Mesendoderm (in vitro differentiated cells): ENCODE results near the gene RAPGEF2.

Source experiments
- DNase-seq: peaks from one replicate; pipeline ENCODE4 v3.0.0; 2013
- H2AK5ac ChIP-seq: 2 replicates; pipeline ENCODE4 v1.6.1; 2013; ENCODE audit warnings: low read length, inconsistent platforms
- H2BK120ac ChIP-seq: 2 replicates; pipeline ENCODE4 v1.6.1; 2013; ENCODE audit warnings: low read depth, mild to moderate bottlenecking, low read length, moderate library complexity, mixed read lengths
- H2BK15ac ChIP-seq: replicated peaks from 2 replicates; pipeline ENCODE4 v1.6.1; 2013; ENCODE audit warnings: low read depth, mild to moderate bottlenecking, moderate library complexity
- H2BK5ac ChIP-seq: 2 replicates; pipeline ENCODE4 v1.6.1; 2013; ENCODE audit warnings: low read length, inconsistent platforms
- H3K18ac ChIP-seq: 2 replicates; pipeline ENCODE4 v1.6.1; 2013; ENCODE audit warnings: mild to moderate bottlenecking, low read length, mixed read lengths
- H3K23ac ChIP-seq: one replicate; pipeline ENCODE4 v1.6.1; 2013; ENCODE audit warnings: low read length
- H3K27ac ChIP-seq: 2 replicates; pipeline ENCODE4 v1.5.1; 2013; ENCODE audit warnings: low read depth, mild to moderate bottlenecking, inconsistent platforms, low read length, moderate library complexity
- H3K27me3 ChIP-seq: 2 replicates; pipeline ENCODE4 v1.6.1; 2013; ENCODE audit warnings: low read length, control low read depth, mild to moderate bottlenecking, inconsistent platforms; ENCODE audit not compliant: insufficient read depth, poor library complexity
- H3K36me3 ChIP-seq: 2 replicates; pipeline ENCODE4 v1.6.1; 2013; ENCODE audit warnings: low read length, inconsistent platforms; ENCODE audit not compliant: control insufficient read depth, insufficient read depth
- H3K4ac ChIP-seq: one replicate; pipeline ENCODE4 v1.6.1; 2013; ENCODE audit warnings: low read depth, mild to moderate bottlenecking, low read length, moderate library complexity
- H3K4me1 ChIP-seq: 2 replicates; pipeline ENCODE4 v1.6.1; 2013; ENCODE audit warnings: low read depth, low read length, inconsistent platforms; ENCODE audit not compliant: control insufficient read depth
- H3K4me2 ChIP-seq: 2 replicates; pipeline ENCODE4 v1.6.1; 2013; ENCODE audit warnings: low read length
- H3K4me3 ChIP-seq: 2 replicates; pipeline ENCODE4 v1.5.1; 2013; ENCODE audit warnings: mild to moderate bottlenecking, low read length
- H3K56ac ChIP-seq: one replicate; pipeline ENCODE4 v1.6.1; 2013; ENCODE audit warnings: low read length
- H3K79me1 ChIP-seq: 2 replicates; pipeline ENCODE4 v1.6.1; 2013; ENCODE audit warnings: low read length, inconsistent platforms
- H3K79me2 ChIP-seq: 2 replicates; pipeline ENCODE4 v1.6.1; 2013; ENCODE audit warnings: mild to moderate bottlenecking, low read length; ENCODE audit not compliant: control insufficient read depth, insufficient read depth
- H3K9ac ChIP-seq: 2 replicates; pipeline ENCODE4 v1.6.1; 2013; ENCODE audit warnings: low read length, inconsistent platforms
- H4K5ac ChIP-seq: one replicate; pipeline ENCODE4 v1.6.1; 2013; ENCODE audit warnings: low read length
- H4K8ac ChIP-seq: one replicate; pipeline ENCODE4 v1.6.1; 2013; ENCODE audit warnings: low read depth, mild to moderate bottlenecking, control low read depth, low read length, moderate library complexity
- WGBS: extraction: QIAGEN DNeasy Blood & Tissue Kit; methylation state at CpG from one replicate; pipeline ENCODE4 v1.1.7; 2013; ENCODE audit warnings: low lambda C conversion rate, missing lambda C conversion rate; ENCODE audit not compliant: insufficient coverage; ENCODE audit errors: extremely low coverage; 5-methylcytosine and 5-hydroxymethylcytosine counted together

Gene RAPGEF2

DNA sequence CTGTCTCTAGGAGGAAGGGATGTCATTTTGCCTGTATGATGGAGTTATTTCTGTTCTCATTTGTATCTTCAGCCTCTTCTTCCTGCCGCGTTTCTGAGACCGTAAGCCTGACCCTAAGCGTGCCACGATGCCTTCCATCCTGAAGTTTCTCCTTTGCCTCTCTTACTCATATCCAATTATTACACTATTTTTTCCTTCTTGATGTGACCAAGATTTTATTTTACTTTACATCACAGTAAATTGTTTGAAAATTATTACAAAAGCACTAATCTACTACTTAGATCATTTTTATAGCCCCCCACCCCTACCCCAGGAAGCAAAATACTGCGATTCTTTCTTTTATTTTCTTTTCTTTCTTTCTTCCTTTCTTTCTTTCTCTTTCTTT, 95.0 kb downstream of the RAPGEF2 start:
- DNase-seq, result no peak
- H3K4me1 ChIP-seq, result no peaks in the 10 kb centered on the region
- H3K18ac ChIP-seq, result no peak overlapping the region
- no peak overlapping the region for H3K27ac ChIP-seq
- H3K23ac ChIP-seq, result no peak overlapping the region
- H2BK5ac ChIP-seq, result no peak overlapping the region
- no peak overlapping the region for H3K4ac ChIP-seq
- H3K4me3 ChIP-seq, result no peak overlapping the region
- H4K5ac ChIP-seq, result no peak overlapping the region
- H3K56ac ChIP-seq, result no peak overlapping the region
- H3K4me2 ChIP-seq, result no peak overlapping the region
- no peak overlapping the region for H4K8ac ChIP-seq
- no peak overlapping the region for H3K9ac ChIP-seq
- H3K79me2 ChIP-seq, result no peaks in the 10 kb centered on the region
- no CpG with 5 or more reads among the region's 6 CpGs for WGBS
- H3K79me1 ChIP-seq, result peaks cover 6% of the 10 kb centered on the region
- no peaks in the 10 kb centered on the region for H3K36me3 ChIP-seq
- H2AK5ac ChIP-seq, result no peak overlapping the region
- H2BK15ac ChIP-seq, result no peak overlapping the region
- H2BK120ac ChIP-seq, result no peak overlapping the region
- no peaks in the 10 kb centered on the region for H3K27me3 ChIP-seq

DNA sequence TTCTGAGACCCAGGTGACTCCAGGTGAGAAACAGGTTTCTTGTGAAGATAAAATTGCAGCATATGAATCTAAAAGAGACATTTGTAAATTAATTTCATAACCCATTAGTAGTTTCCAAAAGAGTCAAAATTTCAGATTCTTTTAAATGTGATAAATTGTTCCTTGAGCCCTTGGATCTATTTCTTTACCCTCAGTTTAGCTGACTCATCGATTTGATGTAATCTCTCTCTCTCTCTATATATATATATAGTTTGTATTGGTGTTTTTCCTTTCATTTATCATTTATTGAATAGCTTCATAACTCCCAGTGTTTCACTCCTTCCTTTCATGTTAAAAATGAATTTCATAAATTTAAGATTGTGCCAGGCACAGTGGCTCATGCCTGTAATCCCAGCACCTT, 96.9 kb downstream of the RAPGEF2 start:
- Histone ChIP-seq H3K27me3 (no peaks in the 10 kb centered on the region), H3K9ac (no peak overlapping the region), H3K23ac (no peak overlapping the region), H2BK15ac (no peak overlapping the region), H3K27ac (no peak overlapping the region), H3K4me3 (no peak overlapping the region), H4K8ac (no peak overlapping the region), H2BK120ac (no peak overlapping the region), H3K4me1 (no peaks in the 10 kb centered on the region), H3K79me2 (peaks cover 1% of the 10 kb centered on the region), H3K4ac (no peak overlapping the region), H3K18ac (no peak overlapping the region), H3K4me2 (no peak overlapping the region), H2BK5ac (no peak overlapping the region), H3K56ac (no peak overlapping the region), H2AK5ac (no peak overlapping the region), H4K5ac (no peak overlapping the region), H3K36me3 (no peaks in the 10 kb centered on the region), H3K79me1 (peaks cover 12% of the 10 kb centered on the region)
- no CpG with 5 or more reads among the region's 1 CpG for WGBS
- DNase-seq, result no peak

DNA sequence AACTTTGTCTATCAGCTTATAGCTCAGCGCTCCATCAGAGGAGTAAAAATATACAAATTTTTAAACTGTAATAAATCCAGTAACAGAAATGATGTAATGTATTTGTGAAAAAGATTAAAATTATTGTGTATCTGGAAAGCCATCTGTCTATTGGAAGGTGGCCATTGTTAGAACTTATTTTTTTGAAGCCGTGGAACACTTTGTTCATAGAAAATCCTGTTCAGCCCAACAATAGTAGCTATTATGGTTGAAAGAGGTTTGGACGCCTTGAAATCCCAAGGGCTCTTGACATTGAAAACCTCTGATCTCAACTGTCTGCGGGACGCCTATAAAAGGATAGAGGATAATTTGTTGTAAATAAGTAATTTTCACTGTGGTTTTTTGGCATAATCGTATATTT, 98.3 kb downstream of the RAPGEF2 start:
- H4K5ac ChIP-seq, result no peak overlapping the region
- no peak overlapping the region for H3K4me2 ChIP-seq
- no peak overlapping the region for H2BK5ac ChIP-seq
- H3K9ac ChIP-seq, result no peak overlapping the region
- no peaks in the 10 kb centered on the region for H3K27me3 ChIP-seq
- DNase-seq, result no peak
- WGBS, result no CpG with 5 or more reads among the region's 6 CpGs
- H3K4ac ChIP-seq, result no peak overlapping the region
- H2AK5ac ChIP-seq, result no peak overlapping the region
- H3K79me2 ChIP-seq, result peaks cover 1% of the 10 kb centered on the region
- H3K4me3 ChIP-seq, result no peak overlapping the region
- no peak overlapping the region for H2BK120ac ChIP-seq
- no peaks in the 10 kb centered on the region for H3K36me3 ChIP-seq
- H3K4me1 ChIP-seq, result no peaks in the 10 kb centered on the region
- no peak overlapping the region for H2BK15ac ChIP-seq
- no peak overlapping the region for H3K23ac ChIP-seq
- H3K79me1 ChIP-seq, result peaks cover 10% of the 10 kb centered on the region
- H3K27ac ChIP-seq, result no peak overlapping the region
- no peak overlapping the region for H3K56ac ChIP-seq
- no peak overlapping the region for H3K18ac ChIP-seq
- no peak overlapping the region for H4K8ac ChIP-seq

DNA sequence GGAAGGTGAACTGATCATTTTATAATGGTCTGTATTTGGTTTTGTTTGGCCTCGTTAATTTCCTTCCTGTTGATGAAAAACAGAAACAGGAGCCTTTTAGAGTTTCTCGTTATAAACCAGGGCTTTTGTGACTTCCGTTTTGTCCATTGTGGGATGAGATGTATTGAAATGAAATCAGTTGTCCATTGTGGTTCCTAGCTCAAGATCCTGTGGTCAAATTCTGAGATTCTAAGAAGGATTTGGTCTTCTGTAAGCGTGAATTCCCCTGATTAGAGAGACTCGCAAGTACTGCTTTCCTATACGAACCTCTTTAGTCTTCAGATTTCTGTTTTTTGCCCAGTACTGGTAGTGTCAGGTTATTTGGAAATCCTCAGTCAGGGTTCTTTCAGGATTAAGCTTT, 101.7 kb downstream of the RAPGEF2 start:
- Histone ChIP-seq H3K4ac (no peak overlapping the region), H3K79me1 (peaks cover 14% of the 10 kb centered on the region), H3K9ac (no peak overlapping the region), H2BK120ac (no peak overlapping the region), H2BK15ac (no peak overlapping the region), H3K79me2 (peaks cover 1% of the 10 kb centered on the region), H3K36me3 (no peaks in the 10 kb centered on the region), H3K23ac (no peak overlapping the region), H3K4me3 (no peak overlapping the region), H2BK5ac (no peak overlapping the region), H2AK5ac (no peak overlapping the region), H3K18ac (no peak overlapping the region), H4K5ac (no peak overlapping the region), H3K56ac (no peak overlapping the region), H3K27ac (no peak overlapping the region), H4K8ac (no peak overlapping the region), H3K27me3 (no peaks in the 10 kb centered on the region), H3K4me1 (no peaks in the 10 kb centered on the region), H3K4me2 (no peak overlapping the region)
- DNase-seq, result no peak
- no CpG with 5 or more reads among the region's 6 CpGs for WGBS

DNA sequence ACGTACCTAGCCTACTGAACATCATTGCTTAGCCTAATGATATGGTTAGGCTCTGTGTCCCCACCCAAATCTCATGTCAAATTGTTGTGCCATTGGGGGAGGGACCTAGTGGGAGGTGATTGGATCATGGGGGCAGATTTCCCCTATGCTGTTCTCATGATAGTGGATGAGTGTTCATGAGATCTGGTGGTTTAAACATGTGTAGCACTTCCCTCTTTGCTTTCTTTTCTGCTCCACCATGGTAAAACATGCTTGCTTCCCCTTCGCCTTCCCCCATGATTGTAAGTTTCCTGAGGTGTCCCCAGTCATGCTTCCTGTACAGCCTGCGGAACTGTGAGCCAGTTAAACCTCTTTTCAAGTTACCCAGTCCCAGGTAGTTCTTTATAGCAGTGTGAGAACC, 102.6 kb downstream of the RAPGEF2 start:
- WGBS, result no CpG with 5 or more reads among the region's 3 CpGs
- H3K27ac ChIP-seq, result no peak overlapping the region
- no peaks in the 10 kb centered on the region for H3K4me1 ChIP-seq
- peaks cover 14% of the 10 kb centered on the region for H3K79me1 ChIP-seq
- H3K4me3 ChIP-seq, result no peak overlapping the region
- H3K56ac ChIP-seq, result no peak overlapping the region
- H3K36me3 ChIP-seq, result no peaks in the 10 kb centered on the region
- no peak overlapping the region for H3K9ac ChIP-seq
- H4K8ac ChIP-seq, result no peak overlapping the region
- H3K18ac ChIP-seq, result no peak overlapping the region
- DNase-seq, result no peak
- no peak overlapping the region for H2BK5ac ChIP-seq
- H2BK15ac ChIP-seq, result no peak overlapping the region
- peaks cover 1% of the 10 kb centered on the region for H3K79me2 ChIP-seq
- no peak overlapping the region for H3K23ac ChIP-seq
- H3K4ac ChIP-seq, result no peak overlapping the region
- H3K27me3 ChIP-seq, result no peaks in the 10 kb centered on the region
- H2BK120ac ChIP-seq, result no peak overlapping the region
- no peak overlapping the region for H3K4me2 ChIP-seq
- no peak overlapping the region for H4K5ac ChIP-seq
- no peak overlapping the region for H2AK5ac ChIP-seq

DNA sequence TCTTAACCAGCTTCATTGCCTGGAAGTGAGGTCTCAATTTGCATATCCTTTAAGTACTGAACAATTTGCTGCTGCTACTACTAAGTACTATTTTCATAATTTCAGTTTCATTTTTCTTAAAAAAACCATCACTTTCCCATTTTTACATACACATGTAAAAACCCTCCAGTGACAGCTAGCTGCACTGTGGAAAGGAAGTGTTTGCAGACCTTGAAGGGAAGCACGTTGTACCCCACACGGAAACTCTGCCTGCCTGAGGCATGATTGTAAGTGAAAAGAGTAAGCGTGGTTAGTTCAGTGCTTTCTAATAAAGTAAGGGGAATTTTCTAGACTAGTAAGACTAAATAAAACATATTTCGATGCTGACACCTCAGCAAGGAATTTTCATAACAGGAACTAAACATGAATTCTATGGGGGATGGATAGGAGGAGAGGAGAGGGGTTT, 103.6 kb downstream of the RAPGEF2 start:
- WGBS, result no CpG with 5 or more reads among the region's 4 CpGs

More for the DNA sequence above, 103.6 kb downstream of the RAPGEF2 start:
- Histone ChIP-seq H3K18ac (no peak overlapping the region), H3K79me2 (peaks cover 1% of the 10 kb centered on the region), H3K4ac (no peak overlapping the region), H2BK120ac (no peak overlapping the region), H3K56ac (no peak overlapping the region), H4K5ac (no peak overlapping the region), H3K27me3 (no peaks in the 10 kb centered on the region), H2AK5ac (no peak overlapping the region), H3K27ac (no peak overlapping the region), H4K8ac (no peak overlapping the region), H3K23ac (no peak overlapping the region), H3K9ac (no peak overlapping the region), H3K4me3 (no peak overlapping the region), H3K4me2 (no peak overlapping the region), H3K4me1 (no peaks in the 10 kb centered on the region), H2BK5ac (no peak overlapping the region), H2BK15ac (no peak overlapping the region), H3K36me3 (no peaks in the 10 kb centered on the region), H3K79me1 (peaks cover 14% of the 10 kb centered on the region)
- DNase-seq, result no peak
